ENCODE data around the gene RFLNA.

- TF ChIP-seq POLR2A (IDR thresholded peaks at IDR 0.05; ENCODE audit: low read depth, low read length) (no peak), POLR2AphosphoS5 (IDR thresholded peaks at IDR 0.05; ENCODE audit: low read depth, low read length) (no peak)
Measured at GRCh38 chr12:124357616-124358015, 62.7 kb downstream of the RFLNA start.

Data from GM12892 (cell line).